ENCODE measurements around the gene MRPL42. TPM values are rescaled to one million over a fixed set of nuclear protein-coding genes. Genes with fewer than 3 reads are reported as not detected.
"Not testable (repeated sequence)": the region's sequence is repeated elsewhere in the genome, so short reads cannot be mapped to it uniquely, and the experiment has no call there.

MRPL42 gene
- total RNA-seq, 2 donors from 2014 or later, result 91.1 to 131 TPM

- TF ChIP-seq CTCF (conservative IDR thresholded peaks at IDR 0.05), result no peak
- no peak overlapping the region for H3K4me3 ChIP-seq (ENCODE audit: low read length)
- H3K36me3 ChIP-seq (ENCODE audit: control insufficient read depth, insufficient read depth, low read length), result peaks cover 90% of the 10 kb centered on the region
- Mint-ChIP-seq H3K4me1 (no peaks in the 10 kb centered on the region), H3K27me3 (ENCODE audit: insufficient read depth) (no peaks in the 10 kb centered on the region), H3K27ac (no peak overlapping the region), H3K9me3 (no peaks in the 10 kb centered on the region), H3K36me3 (ENCODE audit: low read depth) (peaks cover 49% of the 10 kb centered on the region), H3K4me3 (no peak overlapping the region)
- no peak overlapping the region for H3K9ac ChIP-seq (ENCODE audit: extremely low read depth, low read length, poor library complexity, severe bottlenecking)
- no peak overlapping the region for H3K27ac ChIP-seq (ENCODE audit: low read depth, low read length)
- H3K4me1 ChIP-seq (ENCODE audit: control insufficient read depth, insufficient read depth, low read length), result no peaks in the 10 kb centered on the region
- no peaks in the 10 kb centered on the region for H3K9me3 ChIP-seq (ENCODE audit: control insufficient read depth, low read length)
- WGBS, 2 experiments (ENCODE audit: insufficient coverage in 1 of 2, insufficient read length in 1 of 2), result 93 to 95% methylated on average over 4 to 5 of the region's 5 CpGs
- no peaks in the 10 kb centered on the region for H3K27me3 ChIP-seq (ENCODE audit: control insufficient read depth, insufficient read depth, low read length, poor library complexity, severe bottlenecking)
- no peak for DNase-seq
These were observed 15.4 kb downstream of the MRPL42 start for GRCh38 chr12:93482721-93483120.

GRCh38 chr12:93483151-93483807 lies 16.0 kb downstream of the MRPL42 start:
- Mint-ChIP-seq H3K4me3 (no peak overlapping the region), H3K4me1 (no peaks in the 10 kb centered on the region), H3K36me3 (ENCODE audit: low read depth) (peaks cover 48% of the 10 kb centered on the region), H3K27ac (no peak overlapping the region), H3K9me3 (no peaks in the 10 kb centered on the region), H3K27me3 (ENCODE audit: insufficient read depth) (no peaks in the 10 kb centered on the region)
- peaks cover 87% of the 10 kb centered on the region for H3K36me3 ChIP-seq (ENCODE audit: control insufficient read depth, insufficient read depth, low read length)
- H3K9ac ChIP-seq (ENCODE audit: extremely low read depth, low read length, poor library complexity, severe bottlenecking), result no peak overlapping the region
- WGBS, 2 experiments (ENCODE audit: insufficient coverage in 1 of 2, insufficient read length in 1 of 2), result 100% methylated on average over 2 of the region's 4 CpGs
- no peak overlapping the region for H3K4me3 ChIP-seq (ENCODE audit: low read length)
- H3K4me1 ChIP-seq (ENCODE audit: control insufficient read depth, insufficient read depth, low read length), result no peaks in the 10 kb centered on the region
- DNase-seq, result no peak
- TF ChIP-seq CTCF (conservative IDR thresholded peaks at IDR 0.05), result no peak
- no peaks in the 10 kb centered on the region for H3K27me3 ChIP-seq (ENCODE audit: control insufficient read depth, insufficient read depth, low read length, poor library complexity, severe bottlenecking)
- H3K27ac ChIP-seq (ENCODE audit: low read depth, low read length), result no peak overlapping the region
- H3K9me3 ChIP-seq (ENCODE audit: control insufficient read depth, low read length), result no peaks in the 10 kb centered on the region

GRCh38 chr12:93484315-93484981 lies 17.1 kb downstream of the MRPL42 start:
- Histone ChIP-seq H3K9ac (ENCODE audit: extremely low read depth, low read length, poor library complexity, severe bottlenecking) (no peak overlapping the region), H3K4me1 (ENCODE audit: control insufficient read depth, insufficient read depth, low read length) (no peaks in the 10 kb centered on the region), H3K9me3 (ENCODE audit: control insufficient read depth, low read length) (no peaks in the 10 kb centered on the region), H3K27ac (ENCODE audit: low read depth, low read length) (no peak overlapping the region), H3K27me3 (ENCODE audit: control insufficient read depth, insufficient read depth, low read length, poor library complexity, severe bottlenecking) (no peaks in the 10 kb centered on the region), H3K36me3 (ENCODE audit: control insufficient read depth, insufficient read depth, low read length) (peaks cover 87% of the 10 kb centered on the region), H3K4me3 (ENCODE audit: low read length) (no peak overlapping the region)
- Mint-ChIP-seq H3K27ac (no peak overlapping the region), H3K9me3 (no peaks in the 10 kb centered on the region), H3K36me3 (ENCODE audit: low read depth) (peaks cover 49% of the 10 kb centered on the region), H3K4me3 (no peak overlapping the region), H3K4me1 (no peaks in the 10 kb centered on the region), H3K27me3 (ENCODE audit: insufficient read depth) (no peaks in the 10 kb centered on the region)
- DNase-seq, result no peak
- TF ChIP-seq CTCF (conservative IDR thresholded peaks at IDR 0.05), result no peak
- WGBS, 2 experiments (ENCODE audit: insufficient coverage in 1 of 2, insufficient read length in 1 of 2), result 83 to 86% methylated on average over 4 to 7 of the region's 8 CpGs

GRCh38 chr12:93492808-93493207 lies 25.5 kb downstream of the MRPL42 start:
- H3K9ac ChIP-seq (ENCODE audit: extremely low read depth, low read length, poor library complexity, severe bottlenecking); H3K27ac Mint-ChIP-seq; H3K27me3 Mint-ChIP-seq (ENCODE audit: insufficient read depth); H3K4me1 ChIP-seq (ENCODE audit: control insufficient read depth, insufficient read depth, low read length); H3K4me3 ChIP-seq (ENCODE audit: low read length); H3K27me3 ChIP-seq (ENCODE audit: control insufficient read depth, insufficient read depth, low read length, poor library complexity, severe bottlenecking); DNase-seq; H3K4me1 Mint-ChIP-seq; H3K27ac ChIP-seq (ENCODE audit: low read depth, low read length); H3K9me3 Mint-ChIP-seq; H3K4me3 Mint-ChIP-seq; H3K9me3 ChIP-seq (ENCODE audit: control insufficient read depth, low read length): not testable (repeated sequence)
- H3K36me3 ChIP-seq (ENCODE audit: control insufficient read depth, insufficient read depth, low read length), result peaks cover 71% of the 10 kb centered on the region
- no CpG with 5 or more reads among the region's 1 CpG for WGBS, 2 experiments (ENCODE audit: insufficient coverage in 1 of 2, insufficient read length in 1 of 2)
- H3K36me3 Mint-ChIP-seq (ENCODE audit: low read depth), result peaks cover 63% of the 10 kb centered on the region
